HG03196 (cell line): ENCODE measurements around the gene ROS1.

Experiments
- ATAC-seq: cut with Tn5 transposase; IDR thresholded peaks from one replicate; pipeline ENCODE4 v1.9.1; 2021; ENCODE audit not compliant: unreplicated experiment

ROS1 gene

DNA sequence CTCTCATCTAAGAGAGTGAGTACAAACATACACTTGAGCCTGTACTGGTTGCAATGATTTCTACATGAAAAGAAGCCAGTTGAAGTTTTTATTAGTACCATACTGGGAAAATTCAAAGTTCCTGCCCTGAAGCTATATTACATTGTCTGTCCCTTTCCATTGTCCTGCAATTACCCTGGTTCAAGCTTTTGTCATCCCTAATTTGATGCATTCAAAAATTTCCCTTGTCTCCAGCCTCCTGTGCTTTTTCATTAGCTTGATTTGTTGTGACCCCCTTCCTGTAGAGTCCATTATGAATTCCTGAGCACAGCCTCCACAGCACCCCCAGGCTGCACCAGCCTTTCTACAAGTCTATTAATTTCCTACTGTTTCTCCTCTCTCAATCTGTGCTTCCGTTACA lies 114.0 kb downstream of the ROS1 start:
- ATAC-seq = no peak

DNA sequence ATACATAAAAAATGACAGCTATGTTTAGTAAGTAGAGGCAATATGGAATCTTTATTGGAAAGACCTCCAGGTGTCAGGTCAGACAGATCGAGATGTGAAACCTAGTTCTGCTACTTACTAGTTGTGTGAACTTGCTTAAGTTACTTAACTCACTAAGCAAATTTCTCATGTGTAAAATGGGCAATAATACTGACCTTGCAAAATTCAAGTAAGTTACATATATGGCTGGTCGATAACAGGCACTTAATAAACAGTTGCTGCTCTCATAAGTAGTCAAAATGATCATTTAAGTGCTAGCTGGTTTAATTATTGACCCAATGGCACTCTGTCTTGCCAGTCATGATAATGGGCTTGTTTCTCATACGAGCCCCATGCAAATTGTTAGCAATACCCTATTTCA lies 114.4 kb downstream of the ROS1 start:
- ATAC-seq = no peak

DNA sequence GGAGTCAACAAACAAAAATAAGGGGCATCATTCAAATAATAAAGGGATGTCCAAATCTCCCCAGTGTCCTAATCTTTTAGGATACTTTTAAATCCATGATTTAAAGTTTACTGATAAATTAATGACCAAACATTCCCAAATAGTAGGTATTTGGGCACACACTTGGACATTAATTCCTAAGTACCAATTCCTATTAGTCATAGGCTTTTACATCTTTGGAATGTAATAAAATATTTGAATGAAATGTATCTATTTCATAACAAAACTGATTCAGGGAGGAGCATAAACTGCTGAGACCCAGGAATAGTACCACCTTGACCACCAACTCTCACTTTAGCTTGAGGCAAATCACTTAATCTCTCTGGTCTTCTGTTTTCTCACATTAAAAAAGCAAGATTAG lies 116.1 kb downstream of the ROS1 start:
- no peak for ATAC-seq

DNA sequence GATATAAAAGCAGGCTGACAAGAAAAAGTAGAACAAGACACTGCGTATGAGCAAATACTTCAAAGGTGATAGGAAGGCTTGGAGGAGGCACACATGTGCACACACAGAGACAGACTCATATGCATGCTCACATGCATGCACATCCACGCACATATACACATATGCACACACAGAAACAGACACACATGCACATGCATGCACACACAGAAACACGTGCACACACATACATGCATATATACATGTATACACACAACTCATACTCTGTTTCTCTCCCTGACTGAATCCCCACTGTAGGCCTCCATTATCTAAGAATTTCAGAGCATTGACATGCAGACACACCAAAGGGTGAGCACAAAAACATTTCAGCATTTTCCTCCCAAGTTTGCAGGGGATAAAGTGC lies 116.7 kb downstream of the ROS1 start:
- no peak for ATAC-seq

DNA sequence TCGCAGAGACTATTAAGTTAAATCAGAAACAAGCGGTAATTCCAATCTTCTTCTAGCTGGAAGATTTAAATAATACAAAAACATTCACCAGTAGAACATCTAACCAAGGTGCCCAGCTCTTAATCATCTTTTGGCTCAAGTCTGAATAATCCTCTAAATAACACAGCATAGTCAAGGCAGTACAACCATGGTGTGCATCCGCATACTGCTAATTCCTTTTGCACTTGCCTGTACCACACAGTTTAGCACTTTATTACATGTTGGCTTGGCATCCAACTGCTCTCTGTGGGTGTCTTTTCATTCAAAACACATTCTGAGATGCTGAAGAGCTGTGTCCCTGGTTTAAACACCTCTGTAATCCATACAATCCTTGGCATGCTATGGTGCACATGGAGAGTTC lies 118.1 kb downstream of the ROS1 start:
- no peak for ATAC-seq

DNA sequence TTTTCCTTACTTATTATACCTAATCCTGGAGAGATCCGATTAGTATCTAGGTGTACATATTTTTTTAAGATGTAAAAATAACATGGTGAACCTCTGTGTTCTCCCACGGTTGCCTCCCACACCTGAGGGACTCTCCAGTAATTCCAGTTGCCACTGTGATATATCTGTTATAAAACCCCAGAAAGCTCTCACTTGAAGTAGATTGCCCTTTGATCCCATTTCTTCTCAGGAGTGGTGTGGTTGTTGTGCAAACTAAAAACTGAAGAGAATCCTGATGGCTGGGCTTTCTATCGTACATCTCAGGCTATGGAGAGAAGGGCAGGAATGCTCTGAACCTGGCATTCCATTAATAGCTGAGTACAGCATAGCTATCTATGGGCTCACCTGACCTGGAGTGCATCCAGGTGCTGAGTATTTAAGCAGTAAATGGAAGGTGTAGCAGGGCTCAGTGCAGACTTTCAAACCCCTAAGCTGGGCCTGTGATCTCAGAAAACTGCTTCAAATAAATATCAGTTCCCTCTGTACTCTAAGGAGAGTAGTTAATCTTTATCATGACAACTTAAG lies 119.4 kb downstream of the ROS1 start:
- no peak for ATAC-seq

DNA sequence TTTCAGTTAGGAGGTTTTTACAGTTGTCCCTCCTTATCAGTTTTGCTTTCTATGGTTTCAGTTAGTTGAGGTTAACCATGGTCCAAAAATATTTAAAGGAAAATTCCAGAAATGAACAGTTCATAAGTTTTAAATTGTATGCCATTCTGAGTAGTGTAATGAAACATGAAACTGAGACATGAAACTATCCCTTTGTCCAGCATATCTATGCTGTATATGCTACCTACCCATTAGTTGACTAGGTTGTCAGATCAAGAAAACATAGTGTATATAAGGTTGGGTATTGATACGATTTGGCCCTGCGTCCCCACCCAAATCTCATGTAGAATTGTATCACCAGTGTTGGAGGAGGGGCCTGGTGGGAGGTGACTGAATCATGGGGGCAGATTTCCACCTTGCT lies 121.3 kb downstream of the ROS1 start:
- no peak for ATAC-seq

DNA sequence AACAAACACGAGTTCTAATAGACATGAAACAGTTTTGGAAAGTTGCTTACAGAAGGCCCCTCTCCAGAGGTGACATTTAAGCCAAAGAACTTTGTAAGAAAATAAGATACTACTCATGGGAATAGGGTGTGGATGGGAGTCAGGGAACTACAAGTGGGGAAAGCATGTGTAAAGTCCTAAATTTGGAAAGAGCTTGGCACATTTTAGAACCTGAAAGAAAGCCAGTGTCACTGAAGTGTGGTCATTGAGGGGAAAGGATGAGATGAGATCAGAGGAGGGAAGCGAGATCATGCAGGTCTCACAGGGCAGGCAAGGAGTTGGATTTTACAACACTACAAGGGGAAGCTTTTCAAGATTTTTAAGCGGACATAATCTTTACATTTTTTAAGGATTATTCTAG lies 122.4 kb downstream of the ROS1 start:
- no peak for ATAC-seq

DNA sequence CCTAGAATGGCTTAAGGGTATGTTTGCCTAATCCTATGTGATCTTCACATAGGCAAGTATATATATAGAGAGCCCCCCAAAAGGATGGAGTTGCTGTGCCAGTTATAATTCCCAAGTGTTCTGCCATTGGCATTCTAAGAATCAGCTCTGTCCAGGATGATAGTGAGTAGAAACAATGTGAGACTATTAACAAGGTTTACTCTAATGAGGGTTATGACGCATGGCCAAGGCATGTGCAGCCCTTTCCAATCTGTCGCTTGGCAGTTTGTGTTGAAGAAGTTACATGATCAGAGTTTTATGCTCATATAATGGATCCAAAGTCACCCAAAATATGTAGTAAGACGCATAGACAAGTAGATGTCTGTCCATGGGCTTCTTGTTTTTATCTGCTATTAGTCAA lies 126.8 kb downstream of the ROS1 start:
- ATAC-seq = no peak

DNA sequence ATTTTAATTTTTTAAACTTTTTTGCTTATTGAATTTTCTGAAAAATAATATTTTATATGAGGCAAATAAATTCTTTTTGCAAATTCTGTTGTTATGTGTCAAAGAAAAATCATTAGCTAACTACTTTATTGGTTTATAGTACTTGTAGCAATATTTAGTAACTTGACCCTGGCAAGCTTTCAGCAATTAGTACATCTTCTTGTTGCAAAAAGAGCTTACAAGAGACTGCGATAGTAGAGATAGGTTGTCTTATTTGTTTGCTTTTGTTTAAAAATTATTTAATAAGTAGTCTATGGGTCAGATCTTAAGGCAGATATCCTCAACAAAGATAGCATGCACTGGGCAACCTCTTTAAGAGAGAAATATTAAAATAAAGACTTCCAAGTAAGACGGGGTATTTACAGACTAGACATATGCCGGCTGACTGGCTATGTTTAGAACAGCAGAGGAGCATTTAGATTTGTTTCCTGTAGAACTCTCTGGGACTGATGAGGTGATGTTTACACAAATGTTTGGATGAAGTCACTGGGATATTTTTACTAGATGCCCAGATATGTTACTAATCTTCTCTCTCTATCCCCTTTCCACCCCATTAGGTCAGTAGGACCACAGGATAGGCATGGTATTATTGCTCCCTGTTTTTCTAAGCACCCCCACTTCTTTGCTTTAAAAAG lies 135.4 kb downstream of the ROS1 start:
- ATAC-seq = no peak

DNA sequence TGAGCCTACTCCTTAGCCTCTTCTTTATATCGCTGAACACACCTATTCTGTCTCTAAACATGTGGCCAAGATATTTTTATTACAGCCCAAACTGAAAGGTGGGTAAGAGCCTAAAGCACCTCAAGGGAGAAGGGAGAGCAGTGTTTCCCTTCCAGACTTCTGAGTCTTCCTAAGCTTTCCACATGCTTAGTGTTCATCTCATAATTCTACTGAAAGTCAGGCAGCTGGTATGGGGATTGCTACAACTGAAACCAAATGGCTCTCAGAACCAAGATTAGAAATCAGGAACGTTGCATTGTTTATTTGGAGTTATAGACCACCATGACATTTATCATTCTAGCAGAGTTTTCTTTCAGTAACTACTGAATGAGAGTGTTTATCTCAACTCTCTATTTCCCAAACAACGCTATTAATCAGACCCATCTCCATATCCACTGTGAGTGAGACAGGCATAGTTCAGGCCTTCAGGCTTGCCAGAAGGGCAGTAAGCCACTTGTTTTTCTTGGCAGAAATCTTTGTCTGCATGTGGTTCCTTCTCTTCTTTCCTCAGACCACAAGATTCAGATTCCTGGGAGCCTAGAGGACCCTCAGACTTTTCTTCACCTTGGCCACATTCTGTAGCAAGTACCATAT lies 137.5 kb downstream of the ROS1 start:
- no peak for ATAC-seq

DNA sequence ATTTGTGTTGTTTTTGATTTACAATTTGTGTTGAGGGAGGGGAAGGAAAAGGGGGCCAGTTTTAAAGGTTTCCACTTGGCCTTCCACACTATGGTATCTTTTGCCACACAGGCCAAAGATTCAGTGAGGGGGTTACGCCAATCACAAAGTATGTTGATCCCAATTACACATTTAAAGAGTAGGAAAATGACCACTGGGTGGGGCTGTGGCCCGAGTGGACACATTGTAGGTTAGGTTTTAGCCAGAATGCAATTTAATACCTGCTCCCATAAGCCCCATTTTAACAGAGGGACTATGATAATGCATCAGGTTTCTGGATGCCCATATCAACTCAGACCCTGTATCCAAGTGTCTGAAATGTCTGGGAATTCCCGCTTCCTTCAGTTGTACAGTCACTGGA lies 144.8 kb downstream of the ROS1 start:
- ATAC-seq = no peak

DNA sequence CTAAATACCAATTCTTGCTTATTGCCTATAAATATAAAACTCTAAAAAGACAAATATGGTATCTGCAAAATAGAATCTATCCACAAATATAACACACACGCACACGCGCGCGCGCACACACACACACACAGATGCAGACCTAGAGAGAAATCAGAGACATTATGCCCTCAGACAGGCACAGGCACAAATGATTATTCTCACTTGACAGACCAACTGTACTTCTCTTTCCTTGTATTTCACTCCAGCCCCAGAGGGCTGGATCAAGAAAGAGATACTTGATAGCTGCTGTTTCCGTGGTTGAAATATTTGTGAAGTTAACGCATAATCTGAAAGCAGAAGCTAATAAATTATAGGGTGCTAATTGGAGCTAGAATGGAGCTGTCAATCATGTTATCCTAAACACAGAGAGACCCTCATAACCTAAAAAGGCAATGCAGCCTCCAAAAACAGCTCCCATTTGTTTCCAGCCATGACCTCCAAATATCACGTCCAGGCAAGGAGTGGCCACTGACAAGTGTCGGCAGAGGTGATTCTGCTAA lies 148.9 kb downstream of the ROS1 start:
- no peak for ATAC-seq

DNA sequence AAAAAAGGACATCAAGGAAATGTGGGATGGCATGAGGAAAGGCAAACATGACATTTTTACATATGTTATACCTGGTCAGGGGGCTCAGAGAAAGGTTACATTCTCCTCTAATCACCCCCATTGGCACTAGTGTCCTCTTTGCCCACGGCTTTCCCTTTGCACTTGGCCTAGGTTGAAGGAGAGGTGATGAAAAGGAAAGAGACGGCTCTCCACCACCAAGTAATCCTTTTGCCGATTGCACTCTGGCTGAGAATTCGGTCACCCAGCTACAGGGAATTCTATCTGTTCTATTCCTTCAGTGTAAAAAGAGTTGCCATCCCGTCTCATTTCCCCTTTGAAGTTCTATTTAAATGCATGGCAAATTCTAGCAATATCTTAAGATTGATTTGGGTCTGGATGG lies 150.0 kb downstream of the ROS1 start:
- no peak for ATAC-seq

DNA sequence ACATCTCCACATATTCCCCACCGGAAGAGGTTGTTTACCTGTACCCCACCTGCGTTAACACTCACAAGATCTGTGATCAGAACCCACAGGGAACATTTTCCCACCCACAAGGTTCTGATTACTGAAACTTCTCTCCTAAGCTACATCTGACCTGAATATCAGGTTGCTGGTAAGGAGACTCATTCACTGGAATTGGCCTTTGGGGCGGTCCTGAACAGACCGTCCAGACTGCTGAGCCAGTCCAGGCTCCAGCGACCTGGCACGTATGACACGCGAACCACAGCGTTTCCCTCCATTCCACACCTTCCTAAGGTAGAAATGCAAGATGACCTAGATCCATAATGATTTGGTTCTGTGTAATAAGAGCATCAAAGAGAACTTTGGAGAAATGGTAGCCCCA lies 150.5 kb downstream of the ROS1 start:
- ATAC-seq = no peak

DNA sequence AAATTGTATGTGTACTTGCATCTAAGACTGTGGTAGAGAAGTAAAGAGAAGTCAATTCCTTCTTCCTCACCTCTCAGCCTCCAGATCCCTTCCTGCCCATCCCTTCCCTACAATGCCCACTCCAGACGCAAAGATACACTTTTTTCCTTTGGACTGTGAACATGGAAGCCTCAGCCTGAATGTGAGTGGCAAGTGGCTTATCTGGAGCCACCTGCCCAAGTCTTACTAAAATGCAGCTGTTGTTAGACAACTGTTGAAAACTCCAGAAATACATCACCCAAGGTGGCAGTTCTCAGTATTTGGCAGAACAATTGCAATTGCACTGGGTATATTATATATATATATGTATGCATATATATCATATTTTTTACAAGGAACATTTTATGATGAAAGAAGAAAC lies 152.9 kb downstream of the ROS1 start:
- ATAC-seq = no peak

DNA sequence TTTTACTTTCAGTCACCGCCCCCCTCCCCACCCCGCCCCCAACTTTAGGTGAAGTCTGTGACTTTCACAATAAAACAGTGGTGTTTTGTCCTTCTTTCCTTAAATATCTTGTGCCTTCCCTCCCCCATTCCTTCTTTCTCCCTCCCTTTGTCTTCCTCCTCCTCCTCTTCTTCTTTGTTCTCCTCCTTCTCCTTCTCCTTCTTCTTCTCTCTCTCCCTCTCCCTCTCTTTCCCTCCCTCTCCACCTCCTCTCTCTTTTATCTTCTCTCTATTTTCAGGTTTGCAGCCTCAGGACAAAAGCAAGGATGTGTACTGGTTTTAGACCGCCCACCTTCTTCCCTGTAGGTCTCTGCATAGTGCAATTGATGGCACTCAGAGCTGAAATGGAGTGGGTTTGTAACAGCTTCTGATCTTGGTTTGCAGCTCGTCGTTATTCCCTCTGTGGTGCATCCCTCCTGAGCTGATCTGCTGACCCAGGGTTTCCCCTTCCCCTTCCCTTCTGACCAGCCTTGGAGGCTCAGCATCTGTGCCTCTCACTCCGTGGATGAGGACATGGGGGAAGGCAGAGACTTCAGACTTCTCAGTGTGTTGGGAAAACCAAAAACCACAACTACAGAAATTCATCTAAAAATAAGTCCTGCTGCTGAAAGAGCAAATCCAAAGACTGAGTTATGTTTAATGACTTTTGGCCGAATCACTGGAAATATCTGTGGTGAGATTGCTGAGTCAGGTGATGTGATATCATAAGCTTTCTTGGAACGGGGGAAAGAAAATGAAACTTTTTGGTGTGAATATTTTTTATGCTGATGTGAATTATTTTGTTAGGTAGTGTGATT lies 153.5 kb downstream of the ROS1 start:
- no peak for ATAC-seq

DNA sequence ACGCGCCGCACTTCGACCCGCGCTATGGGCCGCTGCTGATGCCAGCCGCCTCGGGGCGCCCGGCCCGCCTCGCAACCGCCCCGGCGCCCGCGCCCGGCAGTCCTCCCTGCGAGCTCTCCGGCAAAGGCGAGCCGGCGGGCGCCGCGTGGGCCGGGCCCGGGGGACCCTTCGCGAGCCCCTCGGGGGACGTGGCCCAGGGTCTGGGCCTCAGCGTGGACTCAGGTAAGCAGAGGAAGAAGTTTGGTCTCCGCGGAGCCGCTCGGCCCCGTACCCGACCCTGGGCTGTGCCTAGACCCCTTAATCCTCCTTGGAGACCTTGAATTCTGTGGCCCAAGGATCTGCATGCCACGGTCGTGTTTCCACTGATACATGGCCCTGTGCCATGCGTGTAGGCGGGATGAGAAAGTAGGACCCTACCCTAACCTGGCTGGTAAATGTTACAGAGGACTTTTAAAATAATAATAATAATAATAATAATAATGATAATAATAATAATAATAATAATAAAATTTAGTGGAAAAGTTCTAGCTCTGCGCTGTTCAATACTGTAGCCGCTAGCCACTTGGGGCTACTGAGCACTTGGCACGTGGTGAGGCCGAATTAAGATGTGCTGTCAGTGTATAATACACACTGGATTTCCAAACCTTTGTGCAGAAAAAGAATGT lies 154.8 kb downstream of the ROS1 start:
- no peak for ATAC-seq

DNA sequence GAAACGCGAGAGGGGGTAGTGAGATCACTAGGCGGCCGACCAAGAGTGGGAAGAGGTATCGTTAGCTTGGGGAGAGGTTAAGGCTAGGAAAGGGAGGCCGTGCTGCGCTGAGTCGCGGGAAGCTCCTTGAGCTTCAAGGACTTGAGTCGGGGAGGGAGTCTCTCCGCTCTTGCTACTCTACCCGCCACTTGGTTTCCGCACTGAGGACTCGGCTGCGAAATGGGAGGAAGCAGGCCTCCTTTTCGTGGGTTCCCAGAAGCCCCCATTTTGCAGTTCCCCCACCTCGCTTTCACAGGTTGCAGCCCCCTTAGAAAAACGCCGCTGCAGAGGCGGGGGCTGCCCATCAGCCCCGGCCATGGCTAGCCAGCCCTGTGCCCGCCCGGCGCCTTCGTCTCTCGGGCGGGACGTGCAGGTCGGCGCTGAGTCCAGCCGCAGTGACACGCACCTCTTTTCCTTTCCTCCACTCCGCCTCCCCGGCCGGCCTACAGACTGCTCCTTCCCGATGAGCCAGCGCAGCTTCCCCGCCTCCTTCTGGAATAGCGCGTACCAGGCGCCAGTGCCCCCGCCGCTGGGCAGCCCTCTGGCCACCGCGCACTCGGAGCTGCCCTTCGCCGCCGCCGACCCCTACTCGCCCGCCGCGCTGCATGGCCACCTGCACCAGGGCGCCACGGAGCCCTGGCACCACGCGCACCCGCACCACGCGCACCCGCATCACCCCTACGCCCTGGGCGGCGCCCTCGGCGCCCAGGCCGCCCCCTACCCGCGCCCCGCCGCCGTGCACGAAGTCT lies 155.5 kb downstream of the ROS1 start:
- no peak for ATAC-seq

DNA sequence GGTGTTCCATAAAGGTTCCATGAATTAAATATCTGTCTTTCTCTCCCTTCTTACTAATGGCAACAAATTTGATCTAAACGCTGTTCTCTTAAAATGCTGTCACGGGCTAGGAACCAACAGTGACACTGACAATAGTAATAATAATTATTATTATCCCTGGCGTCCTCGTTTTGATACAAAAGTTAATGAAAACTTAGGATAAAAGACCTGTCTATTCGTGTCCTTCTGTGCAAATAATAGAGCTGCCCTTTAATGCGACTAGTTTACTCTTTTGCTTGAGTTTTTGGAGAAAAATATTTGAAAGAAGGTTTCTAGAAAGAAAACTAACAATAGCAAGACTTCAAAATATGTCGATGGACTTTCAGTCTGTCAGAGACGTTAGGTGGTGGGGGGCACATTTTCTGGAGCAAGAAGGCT lies 156.1 kb downstream of the ROS1 start:
- ATAC-seq = no peak
